Stimulated activated effector memory CD8-positive, alpha-beta T cell treated with anti-CD3 and anti-CD28 coated beads, Interleukin-12 subunit alpha, Interleukin-12 subunit beta, amount 100 ng/mL, for 72 hours (primary cell): ENCODE results near the gene RBM33.

ENCODE experiments used
- ATAC-seq: fragments of 150-1000 bp; cut with Tn5 transposase; 2 replicates; pipeline ENCODE4 v1.10.0; 2021
- DNase-seq, 2 donors: peaks; one replicate each; pipeline ENCODE4 v3.0.0; 2021 to 2022; ENCODE audit warnings: low spot score in 2 of 2
- H3K27ac Mint-ChIP-seq: one replicate; pipeline ENCODE4 v1.8.0; 2022; ENCODE audit warnings: mild to moderate bottlenecking, mixed read lengths
- H3K36me3 Mint-ChIP-seq: one replicate; pipeline ENCODE4 v1.8.0; 2022; ENCODE audit warnings: mild to moderate bottlenecking, mixed read lengths
- H3K4me1 Mint-ChIP-seq: one replicate; pipeline ENCODE4 v1.8.0; 2022; ENCODE audit warnings: mixed read lengths
- H3K4me3 Mint-ChIP-seq: one replicate; pipeline ENCODE4 v1.8.0; 2022; ENCODE audit warnings: mild to moderate bottlenecking, mixed read lengths
- H3K9me3 Mint-ChIP-seq: one replicate; pipeline ENCODE4 v1.8.0; 2022; ENCODE audit warnings: mixed read lengths

The RBM33 gene

DNA sequence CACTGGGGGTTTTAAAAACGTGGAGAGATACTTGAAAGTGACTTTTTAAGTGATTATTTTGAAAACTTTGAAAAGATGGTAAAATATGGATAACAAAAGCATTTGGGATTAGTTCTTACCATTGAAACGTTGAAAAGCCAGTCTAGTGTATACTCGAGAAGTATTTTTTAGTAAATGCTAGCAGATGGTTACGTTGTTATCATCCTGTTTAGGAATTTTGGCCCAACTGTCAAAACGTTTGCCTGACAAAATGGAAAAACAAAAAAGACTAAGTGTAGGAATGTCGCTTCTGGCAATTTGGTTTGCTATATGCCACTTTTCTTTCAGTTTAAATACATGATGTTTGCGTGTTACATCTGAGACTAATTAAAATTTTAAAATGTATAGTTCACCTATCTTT lies 1.2 kb downstream of the RBM33 start:
- ATAC-seq (no peak), DNase-seq (no peak)
- Mint-ChIP-seq H3K4me1 (peaks cover 52% of the 10 kb centered on the region), H3K27ac (peak overlapping the region; percentile 99), H3K36me3 (peaks cover 89% of the 10 kb centered on the region), H3K9me3 (peaks cover 6% of the 10 kb centered on the region), H3K4me3 (peak overlapping the region; percentile 95)

DNA sequence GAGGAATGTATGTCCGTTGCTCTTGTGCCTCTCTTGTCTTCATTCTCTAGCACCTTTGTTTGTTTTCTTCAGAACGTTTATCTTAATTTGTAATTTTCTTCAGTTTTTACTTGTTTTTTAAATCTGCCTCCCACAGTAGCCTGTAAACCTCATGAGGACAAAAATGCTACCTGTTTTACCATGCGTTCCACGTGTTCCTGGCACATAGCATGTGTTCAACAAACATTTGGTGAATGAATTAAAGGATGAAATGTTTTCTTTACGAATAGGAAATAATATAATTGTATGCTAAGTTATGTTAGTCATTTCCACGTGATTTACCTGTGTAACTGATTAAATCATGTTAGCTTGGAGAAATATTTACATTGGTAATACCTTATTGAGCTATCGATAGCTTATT lies 2.2 kb downstream of the RBM33 start:
- DNase-seq (no peak), ATAC-seq (no peak)
- peaks cover 87% of the 10 kb centered on the region for H3K36me3 Mint-ChIP-seq
- peak overlapping the region; percentile 95 for H3K4me3 Mint-ChIP-seq
- H3K4me1 Mint-ChIP-seq = peaks cover 62% of the 10 kb centered on the region
- peak overlapping the region; percentile 99 for H3K27ac Mint-ChIP-seq
- H3K9me3 Mint-ChIP-seq = peaks cover 6% of the 10 kb centered on the region

GRCh38 chr7:155647302-155647701 lies 2.8 kb downstream of the RBM33 start:
- Mint-ChIP-seq H3K9me3 (peaks cover 6% of the 10 kb centered on the region), H3K4me1 (peaks cover 68% of the 10 kb centered on the region), H3K4me3 (no peak overlapping the region), H3K36me3 (peaks cover 80% of the 10 kb centered on the region), H3K27ac (no peak overlapping the region)
- DNase-seq (no peak), ATAC-seq (no peak)

DNA sequence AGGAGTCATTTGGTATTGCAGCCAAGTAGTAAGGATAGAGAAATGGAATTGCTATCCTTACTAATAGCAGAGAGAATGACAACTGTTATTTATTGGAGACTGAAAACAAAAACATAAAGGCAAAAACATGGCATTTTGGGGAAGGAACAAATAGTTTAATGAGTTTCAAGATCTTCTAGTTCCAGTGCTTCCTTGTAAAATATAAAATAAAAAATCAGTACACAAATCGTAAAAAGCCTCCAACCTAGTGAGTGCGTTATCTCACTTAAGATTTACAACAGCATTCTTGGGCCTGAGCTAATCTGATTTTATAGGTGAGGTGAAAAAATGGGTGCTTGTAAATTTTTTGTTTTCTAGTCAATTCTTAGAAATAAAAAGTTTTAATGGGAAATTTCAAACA lies 3.3 kb downstream of the RBM33 start:
- H3K4me3 Mint-ChIP-seq = no peak overlapping the region
- ATAC-seq = no peak

DNA sequence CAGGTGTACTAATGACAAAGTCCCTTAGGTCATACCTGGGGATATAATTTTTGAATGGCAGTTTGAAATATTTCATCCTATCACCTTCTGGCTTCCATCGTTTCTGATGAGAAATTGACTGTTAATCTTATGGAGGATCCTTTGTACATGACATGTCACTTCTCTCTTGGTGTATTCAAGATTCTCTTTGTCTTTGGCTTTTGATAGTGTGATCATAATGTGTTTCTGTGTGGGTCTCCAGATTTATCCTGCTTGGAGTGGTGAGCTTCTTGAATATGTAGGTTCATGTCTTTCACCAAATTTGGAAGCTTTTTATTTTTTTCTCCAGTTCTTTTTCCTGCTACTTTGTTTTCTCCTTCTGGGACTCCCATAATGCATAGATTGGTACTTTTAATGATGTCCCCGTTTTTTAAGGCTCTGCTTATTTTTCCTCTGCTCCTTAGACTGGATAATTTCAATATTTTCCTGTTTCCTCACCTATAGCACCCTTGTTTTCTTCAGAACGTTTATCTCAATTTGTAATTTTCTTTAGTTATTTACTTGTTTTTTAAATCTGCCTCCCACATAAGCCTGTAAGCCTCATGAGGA lies 4.4 kb downstream of the RBM33 start:
- H3K27ac Mint-ChIP-seq = no peak overlapping the region
- DNase-seq (no peak), ATAC-seq (no peak)
- no peak overlapping the region for H3K4me3 Mint-ChIP-seq
- peaks cover 72% of the 10 kb centered on the region for H3K4me1 Mint-ChIP-seq
- peaks cover 6% of the 10 kb centered on the region for H3K9me3 Mint-ChIP-seq
- peaks cover 65% of the 10 kb centered on the region for H3K36me3 Mint-ChIP-seq

More for the DNA sequence above, 3.3 kb downstream of the RBM33 start:
- Mint-ChIP-seq H3K36me3 (peaks cover 76% of the 10 kb centered on the region), H3K9me3 (peaks cover 6% of the 10 kb centered on the region), H3K4me1 (peaks cover 72% of the 10 kb centered on the region), H3K27ac (no peak overlapping the region)
- no peak for DNase-seq

DNA sequence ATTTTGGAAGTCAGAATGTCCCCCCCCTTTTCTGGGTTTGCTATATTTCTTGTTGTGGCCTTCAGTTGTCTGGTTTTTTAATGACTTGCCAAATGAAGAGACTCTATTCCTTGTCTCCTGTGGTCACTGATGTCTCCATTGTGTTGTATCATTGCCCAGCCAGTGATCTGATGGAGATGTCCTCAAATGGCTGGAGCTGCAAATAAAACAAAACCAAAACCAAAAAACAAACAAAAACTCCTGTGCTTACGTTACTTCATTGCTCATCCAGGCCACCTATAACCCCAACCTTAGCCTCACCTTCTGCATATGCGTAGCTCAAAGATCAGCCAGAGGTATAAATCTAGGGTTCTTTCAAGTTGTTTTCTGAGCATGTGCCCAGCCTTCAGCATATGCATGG lies 5.1 kb downstream of the RBM33 start:
- Mint-ChIP-seq H3K27ac (peak overlapping the region; percentile 26), H3K4me1 (peaks cover 75% of the 10 kb centered on the region), H3K4me3 (no peak overlapping the region), H3K9me3 (peaks cover 6% of the 10 kb centered on the region), H3K36me3 (peaks cover 59% of the 10 kb centered on the region)
- DNase-seq = no peak
- no peak for ATAC-seq

DNA sequence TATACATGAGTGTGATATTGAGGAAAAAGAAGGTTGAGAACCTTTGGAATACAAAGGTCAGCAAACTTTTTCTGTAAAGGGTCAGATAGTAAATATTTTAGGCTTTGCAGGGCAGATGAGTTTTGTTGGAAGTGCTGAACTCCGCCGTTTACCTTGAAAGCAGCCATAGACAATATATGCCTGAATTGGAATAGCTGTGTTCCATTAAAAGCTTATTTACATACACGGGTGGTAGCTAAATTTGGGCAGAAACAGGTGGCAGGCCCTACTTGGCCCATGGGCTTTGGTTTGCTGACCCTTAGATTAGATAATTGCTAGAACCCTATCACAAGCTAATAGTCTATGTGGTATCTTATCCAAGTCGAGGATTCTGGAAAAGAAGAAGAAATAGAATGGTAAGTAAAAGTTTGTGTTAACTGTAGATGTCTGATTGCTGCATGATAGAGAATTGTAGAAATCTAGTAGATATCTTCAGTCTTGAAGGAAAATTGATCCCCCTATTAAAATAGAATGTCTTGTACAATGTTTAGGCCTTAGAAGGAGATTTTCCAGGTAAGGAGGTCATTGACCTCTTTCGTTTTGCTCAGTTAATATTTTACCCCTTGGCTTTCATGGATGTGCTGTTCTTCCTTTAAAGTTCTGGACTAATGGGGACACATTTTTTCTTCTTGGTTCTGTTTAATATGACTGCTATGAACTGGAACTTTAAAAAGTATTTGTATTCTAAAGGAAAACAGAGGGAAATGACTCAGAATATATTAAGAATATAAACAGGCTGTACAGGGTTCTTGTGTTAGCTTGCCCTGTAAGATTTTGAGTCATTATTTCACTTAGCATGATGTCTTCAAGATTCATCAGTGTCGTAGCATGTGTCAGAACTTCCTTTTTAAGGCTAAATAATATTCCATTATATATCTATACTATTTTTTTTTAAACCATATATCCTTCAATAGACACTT lies 8.0 kb downstream of the RBM33 start:
- DNase-seq (no peak), ATAC-seq (peak; percentile 76)
- H3K4me1 Mint-ChIP-seq = peaks cover 65% of the 10 kb centered on the region
- peaks cover 35% of the 10 kb centered on the region for H3K36me3 Mint-ChIP-seq
- H3K27ac Mint-ChIP-seq = peak overlapping the region; percentile 38
- peaks cover 6% of the 10 kb centered on the region for H3K9me3 Mint-ChIP-seq
- no peak overlapping the region for H3K4me3 Mint-ChIP-seq

- no peak for DNase-seq
- Mint-ChIP-seq H3K4me1 (peaks cover 67% of the 10 kb centered on the region), H3K27ac (peak overlapping the region; percentile 46)
Measured at GRCh38 chr7:155653803-155654202, 9.3 kb downstream of the RBM33 start.

DNA sequence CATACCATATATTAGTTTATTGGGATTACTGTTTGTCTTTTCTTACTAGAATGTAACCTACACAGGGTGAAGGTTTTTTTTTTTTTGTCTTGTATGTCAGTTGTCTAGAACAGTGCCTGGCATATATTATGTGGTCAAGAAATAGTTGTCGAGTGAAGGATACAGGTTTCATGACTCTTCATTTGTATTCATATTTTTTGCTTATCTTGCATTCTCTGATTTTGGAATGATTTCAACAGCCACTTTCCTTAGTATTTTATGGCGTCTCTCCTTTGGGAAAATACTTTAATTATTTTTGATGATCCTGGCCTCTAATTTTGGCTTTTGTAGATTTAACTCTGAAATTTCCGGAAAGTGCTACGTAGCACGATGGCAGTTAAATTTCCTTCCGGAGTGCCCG lies 12.4 kb downstream of the RBM33 start:
- H3K9me3 Mint-ChIP-seq = no peaks in the 10 kb centered on the region
- ATAC-seq (no peak), DNase-seq (no peak)
- peaks cover 5% of the 10 kb centered on the region for H3K36me3 Mint-ChIP-seq
- peaks cover 67% of the 10 kb centered on the region for H3K4me1 Mint-ChIP-seq
- no peak overlapping the region for H3K27ac Mint-ChIP-seq
- H3K4me3 Mint-ChIP-seq = no peak overlapping the region

More at GRCh38 chr7:155653803-155654202, 9.3 kb downstream of the RBM33 start:
- Mint-ChIP-seq H3K36me3 (peaks cover 21% of the 10 kb centered on the region), H3K9me3 (peaks cover 4% of the 10 kb centered on the region), H3K4me3 (no peak overlapping the region)
- ATAC-seq = no peak

GRCh38 chr7:155660059-155660757 lies 15.7 kb downstream of the RBM33 start:
- ATAC-seq = peak; percentile 93

GRCh38 chr7:155660758-155661093 lies 16.3 kb downstream of the RBM33 start:
- DNase-seq (no peak), ATAC-seq (peak; percentile 86)
- Mint-ChIP-seq H3K4me3 (peak overlapping the region; percentile 19), H3K36me3 (peaks cover 18% of the 10 kb centered on the region), H3K4me1 (peaks cover 74% of the 10 kb centered on the region), H3K27ac (peak overlapping the region; percentile 74), H3K9me3 (no peaks in the 10 kb centered on the region)

More at GRCh38 chr7:155660059-155660757, 15.7 kb downstream of the RBM33 start:
- no peaks in the 10 kb centered on the region for H3K9me3 Mint-ChIP-seq
- H3K4me1 Mint-ChIP-seq = peaks cover 69% of the 10 kb centered on the region
- peak overlapping the region; percentile 19 for H3K4me3 Mint-ChIP-seq
- DNase-seq = no peak
- peaks cover 12% of the 10 kb centered on the region for H3K36me3 Mint-ChIP-seq
- H3K27ac Mint-ChIP-seq = peak overlapping the region; percentile 74

DNA sequence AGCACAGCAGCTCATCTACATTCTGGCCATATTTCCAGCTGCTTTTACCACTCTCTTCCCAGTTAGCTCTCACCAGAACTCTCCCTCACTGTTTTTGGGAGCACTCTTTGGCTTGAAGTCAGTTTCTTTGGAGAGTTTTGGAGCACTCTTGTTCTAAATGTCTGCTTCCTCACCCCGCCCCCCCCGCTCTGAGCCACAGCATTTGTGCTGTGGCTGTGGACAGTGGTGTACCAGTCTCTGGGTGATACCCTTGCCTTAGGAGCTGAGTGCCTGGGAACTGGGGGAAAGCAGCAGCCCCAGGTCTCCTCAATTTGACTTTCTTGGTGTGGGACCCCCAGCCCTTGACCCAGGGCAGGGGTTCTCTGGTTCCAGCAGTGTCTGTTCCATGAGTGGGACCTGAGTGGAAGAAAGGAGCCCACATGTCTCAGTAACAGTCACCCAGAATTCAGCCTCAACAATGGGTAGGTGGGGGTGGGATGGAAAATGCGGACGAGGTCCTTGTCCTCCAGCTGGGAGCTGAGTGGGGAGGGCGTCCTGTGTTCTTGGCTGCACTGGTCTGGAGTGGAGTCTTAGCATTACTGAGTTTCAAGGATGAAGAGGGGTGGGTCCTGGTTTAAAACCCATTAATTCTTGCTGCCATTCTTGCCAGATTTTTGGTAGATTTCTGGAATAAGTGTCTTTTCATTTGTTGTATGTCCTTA lies 18.0 kb downstream of the RBM33 start:
- Mint-ChIP-seq H3K36me3 (peaks cover 35% of the 10 kb centered on the region), H3K27ac (peak overlapping the region; percentile 46), H3K4me1 (peaks cover 76% of the 10 kb centered on the region), H3K4me3 (peak overlapping the region; percentile 29), H3K9me3 (no peaks in the 10 kb centered on the region)
- no peak for ATAC-seq
- no peak for DNase-seq

GRCh38 chr7:155663937-155664336 lies 19.5 kb downstream of the RBM33 start:
- peaks cover 86% of the 10 kb centered on the region for H3K4me1 Mint-ChIP-seq
- no peaks in the 10 kb centered on the region for H3K9me3 Mint-ChIP-seq
- H3K4me3 Mint-ChIP-seq = no peak overlapping the region
- H3K27ac Mint-ChIP-seq = no peak overlapping the region
- no peak for DNase-seq
- ATAC-seq = no peak
- H3K36me3 Mint-ChIP-seq = peaks cover 43% of the 10 kb centered on the region

GRCh38 chr7:155665079-155665956 lies 20.9 kb downstream of the RBM33 start:
- peaks cover 84% of the 10 kb centered on the region for H3K4me1 Mint-ChIP-seq
- H3K4me3 Mint-ChIP-seq = peak overlapping the region; percentile 25
- peaks cover 38% of the 10 kb centered on the region for H3K36me3 Mint-ChIP-seq
- ATAC-seq (no peak), DNase-seq (no peak)
- H3K27ac Mint-ChIP-seq = peak overlapping the region; percentile 78
- H3K9me3 Mint-ChIP-seq = no peaks in the 10 kb centered on the region
